Muscle of leg (tissue), 11 donors: ENCODE data around the gene UBE2V1. TPM values are rescaled to one million over a fixed set of nuclear protein-coding genes. Genes with fewer than 3 reads are reported as not detected.

Experiments
- DNase-seq: peaks from one replicate; pipeline ENCODE4 v3.0.0; 2013
- H3K27ac ChIP-seq: one replicate; pipeline ENCODE4 v1.5.1; 2013; ENCODE audit warnings: mild to moderate bottlenecking, low read length, control low read depth
- H3K27me3 ChIP-seq: one replicate; pipeline ENCODE4 v1.6.1; 2013; ENCODE audit warnings: low read length; ENCODE audit not compliant: control insufficient read depth, insufficient read depth
- H3K36me3 ChIP-seq: one replicate; pipeline ENCODE4 v1.6.1; 2013; ENCODE audit warnings: low read length; ENCODE audit not compliant: control insufficient read depth, insufficient read depth
- H3K4me1 ChIP-seq: one replicate; pipeline ENCODE4 v1.6.1; 2013; ENCODE audit warnings: low read length; ENCODE audit not compliant: control insufficient read depth, insufficient read depth
- H3K4me3 ChIP-seq: one replicate; pipeline ENCODE4 v1.5.1; 2013; ENCODE audit warnings: low read length, control low read depth
- H3K9me3 ChIP-seq: replicated peaks from 2 replicates; pipeline ENCODE4 v1.6.1; 2013; ENCODE audit warnings: low read depth, low read length; ENCODE audit not compliant: control insufficient read depth
- WGBS: methylation state at CpG from one replicate; pipeline ENCODE4 v1.1.5; 2013; ENCODE audit warnings: missing lambda C conversion rate; ENCODE audit not compliant: insufficient coverage; 5-methylcytosine and 5-hydroxymethylcytosine counted together
- polyA plus RNA-seq, 8 donors: library from polyadenylated mRNA; unstranded; fragments of 120-200 nt; gene quantifications; one replicate each; pipeline versions ENCODE4 v1.2.1 to v1.2.3, GENCODE V29; 2013; ENCODE audit warnings: inconsistent platforms in 1 of 8, low replicate concordance in 1 of 8; ENCODE audit not compliant: insufficient read length in 8 of 8, insufficient read depth in 1 of 8
- total RNA-seq: library from RNA; stranded (reverse); fragments of 120-200 nt; gene quantifications from one replicate; pipeline ENCODE4 v1.2.4, GENCODE V29; 2013

UBE2V1 gene
- total and polyA plus RNA-seq, 9 donors: 43.3 to 131 (median 113) TPM

DNA sequence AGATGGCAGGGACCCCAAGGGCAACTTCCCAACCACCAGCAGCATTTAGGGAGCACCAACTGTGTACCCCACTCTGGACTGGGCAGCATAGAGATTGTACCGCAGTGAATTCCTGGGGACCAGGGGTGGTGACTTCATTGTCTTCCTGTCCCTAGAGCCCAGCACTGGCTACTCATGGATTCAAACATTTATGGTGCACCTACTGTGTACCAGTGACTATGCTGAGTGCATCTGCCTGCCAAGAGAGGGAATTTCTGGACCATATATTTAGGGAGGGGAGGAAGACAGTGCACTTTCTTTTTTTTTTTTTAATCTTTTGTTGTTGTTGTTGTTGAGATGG, 55.3 kb downstream of the UBE2V1 start:
- peaks cover 42% of the 10 kb centered on the region for H3K4me1 ChIP-seq
- no peak overlapping the region for H3K4me3 ChIP-seq
- H3K27me3 ChIP-seq: no peaks in the 10 kb centered on the region
- no peaks in the 10 kb centered on the region for H3K36me3 ChIP-seq
- DNase-seq: no peak
- WGBS: 100% methylated on average over 1 of the region's 1 CpG
- no peaks in the 10 kb centered on the region for H3K9me3 ChIP-seq
- no peak overlapping the region for H3K27ac ChIP-seq

DNA sequence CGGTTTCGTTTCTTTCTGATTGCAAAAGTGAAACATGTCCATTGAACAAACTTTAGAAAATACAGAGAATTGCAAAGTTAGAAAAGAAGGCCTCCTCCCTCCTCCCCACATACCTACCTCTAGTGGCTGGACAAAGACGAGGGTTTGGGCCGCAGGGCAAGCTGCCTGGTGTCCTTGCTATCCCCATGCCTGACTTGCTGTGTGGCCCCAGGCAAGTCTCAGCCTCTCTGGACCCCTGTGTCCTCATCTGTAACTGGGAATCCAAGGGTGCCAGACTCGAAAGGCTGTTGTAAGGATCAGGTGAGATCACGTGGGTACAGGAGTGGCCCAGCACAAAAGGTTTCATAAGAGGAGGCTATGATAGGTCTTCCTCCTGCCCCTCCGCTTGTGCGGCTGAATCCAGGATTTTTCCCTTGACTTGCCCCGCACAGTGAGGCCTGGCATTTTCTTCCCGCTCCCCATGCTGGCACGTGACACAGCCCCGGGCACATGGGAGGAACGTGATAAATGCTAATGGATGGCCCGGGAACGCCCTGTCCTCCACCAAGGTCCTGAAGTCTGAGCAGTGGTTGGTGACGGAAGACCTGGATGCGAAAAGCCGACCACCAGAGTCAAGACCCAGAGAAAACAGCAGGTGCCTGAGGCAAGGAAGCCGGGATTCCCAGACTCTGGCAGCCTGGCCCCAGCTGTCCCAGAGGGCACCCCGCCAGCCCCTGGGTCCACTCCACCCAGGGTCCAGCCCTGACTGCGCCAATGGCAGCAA, 55.8 kb downstream of the UBE2V1 start:
- no peaks in the 10 kb centered on the region for H3K27me3 ChIP-seq
- no peaks in the 10 kb centered on the region for H3K9me3 ChIP-seq
- no peaks in the 10 kb centered on the region for H3K36me3 ChIP-seq
- H3K4me1 ChIP-seq: peaks cover 44% of the 10 kb centered on the region
- 84% methylated on average over 18 of the region's 21 CpGs for WGBS
- H3K4me3 ChIP-seq: no peak overlapping the region
- H3K27ac ChIP-seq: no peak overlapping the region
- DNase-seq: no peak

DNA sequence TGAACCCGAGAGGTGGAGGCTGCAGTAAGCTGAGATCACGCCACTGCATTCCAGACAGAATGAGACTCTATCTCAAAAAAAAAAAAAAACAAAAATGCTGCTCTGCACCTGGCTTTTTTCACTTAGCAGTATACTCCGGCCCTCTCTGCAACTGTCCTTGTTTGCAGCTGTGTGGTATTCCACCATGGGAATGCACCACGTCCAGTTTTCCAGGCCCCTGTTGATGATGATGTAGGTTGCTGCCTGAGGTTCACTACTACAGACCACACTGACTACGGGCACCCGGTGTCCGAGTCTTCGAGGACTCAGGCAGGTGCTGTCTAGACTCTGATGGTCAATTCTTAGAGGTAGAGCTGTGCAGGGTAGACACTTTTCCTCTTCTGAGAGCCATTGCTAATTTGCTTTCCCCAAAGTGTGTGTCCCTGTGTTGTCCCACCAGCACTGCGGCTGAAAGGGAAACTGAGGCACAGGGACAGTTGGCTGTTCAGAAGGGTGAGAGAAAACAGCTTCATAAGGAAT, 56.5 kb downstream of the UBE2V1 start:
- no peaks in the 10 kb centered on the region for H3K9me3 ChIP-seq
- WGBS: no CpG with 5 or more reads among the region's 9 CpGs
- H3K4me1 ChIP-seq: peaks cover 42% of the 10 kb centered on the region
- H3K27ac ChIP-seq: no peak overlapping the region
- no peak overlapping the region for H3K4me3 ChIP-seq
- no peaks in the 10 kb centered on the region for H3K27me3 ChIP-seq
- no peaks in the 10 kb centered on the region for H3K36me3 ChIP-seq
- DNase-seq: no peak

- Histone ChIP-seq H3K27ac (no peak overlapping the region), H3K36me3 (no peaks in the 10 kb centered on the region), H3K4me3 (no peak overlapping the region), H3K4me1 (peaks cover 37% of the 10 kb centered on the region), H3K9me3 (no peaks in the 10 kb centered on the region), H3K27me3 (no peaks in the 10 kb centered on the region)
- WGBS: 60% methylated on average over 3 of the region's 14 CpGs
- DNase-seq: no peak
Measured at GRCh38 chr20:50055524-50056083, 57.3 kb downstream of the UBE2V1 start.

DNA sequence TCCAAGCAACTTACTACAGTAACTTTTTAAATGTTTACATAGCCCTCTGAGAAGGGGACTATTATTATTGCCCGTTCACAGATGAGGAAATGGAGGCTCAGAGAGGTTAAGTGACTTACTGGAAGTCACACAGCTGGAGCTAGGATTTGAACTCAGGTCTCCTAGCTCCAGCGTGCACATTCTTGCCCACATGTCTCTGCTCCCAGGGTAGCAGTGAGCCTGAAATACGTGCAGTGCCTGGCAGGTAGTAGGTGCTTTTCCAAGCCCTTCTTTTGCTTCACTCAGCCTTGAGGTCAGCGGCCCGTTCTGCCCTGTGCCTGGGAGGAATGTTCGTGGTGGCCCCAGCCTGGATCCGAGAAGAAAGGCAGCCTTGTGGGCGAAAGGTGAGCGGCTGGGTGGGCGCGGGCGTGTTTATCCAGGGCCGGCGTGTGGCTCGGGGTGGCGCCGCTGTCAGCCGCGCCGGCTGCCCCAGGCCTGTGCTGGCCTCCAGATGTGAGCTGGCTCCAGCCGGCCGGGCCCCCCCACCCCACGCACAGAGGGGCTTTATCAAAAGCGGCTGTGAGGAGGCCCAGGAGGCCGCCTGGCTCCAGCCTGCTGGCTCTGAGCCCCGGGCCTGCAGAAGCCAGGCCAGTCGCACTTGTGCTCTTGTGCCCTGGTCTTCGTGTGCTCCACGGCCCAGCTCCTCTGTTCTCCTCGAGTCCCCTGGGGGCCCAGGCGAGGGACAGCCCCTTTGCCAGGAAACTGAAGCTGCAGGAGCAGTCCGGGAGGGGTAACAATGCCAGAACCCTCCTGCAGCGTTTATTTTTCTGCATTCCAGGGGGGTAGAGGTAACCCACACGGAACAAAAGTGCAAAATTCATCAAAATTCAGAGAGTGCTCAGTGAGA, 58.1 kb downstream of the UBE2V1 start:
- H3K4me3 ChIP-seq: no peak overlapping the region
- peaks cover 38% of the 10 kb centered on the region for H3K4me1 ChIP-seq
- H3K27ac ChIP-seq: no peak overlapping the region
- H3K9me3 ChIP-seq: no peaks in the 10 kb centered on the region
- DNase-seq: peak; percentile 71
- H3K27me3 ChIP-seq: no peaks in the 10 kb centered on the region
- H3K36me3 ChIP-seq: no peaks in the 10 kb centered on the region
- 14% methylated on average over 33 of the region's 34 CpGs for WGBS

DNA sequence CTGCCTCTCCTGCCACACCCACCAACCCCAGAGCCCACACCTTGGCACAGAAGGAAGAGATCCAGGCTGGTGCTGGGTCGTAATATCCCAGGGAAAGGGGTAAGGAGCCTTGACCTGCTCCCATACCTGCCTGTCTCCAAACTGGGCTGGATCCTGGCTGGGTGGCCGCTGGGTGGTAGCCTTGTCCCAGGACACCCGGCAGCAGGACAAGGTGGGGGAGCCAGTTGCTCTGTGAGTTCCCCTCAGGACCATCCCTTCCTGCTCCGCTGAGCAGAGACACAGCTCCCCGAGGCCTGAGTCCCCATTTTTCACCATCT, 58.8 kb downstream of the UBE2V1 start:
- Histone ChIP-seq H3K9me3 (no peaks in the 10 kb centered on the region), H3K27me3 (no peaks in the 10 kb centered on the region), H3K27ac (no peak overlapping the region), H3K4me1 (peaks cover 43% of the 10 kb centered on the region), H3K4me3 (no peak overlapping the region), H3K36me3 (no peaks in the 10 kb centered on the region)
- DNase-seq: no peak
- 56% methylated on average over 4 of the region's 5 CpGs for WGBS

DNA sequence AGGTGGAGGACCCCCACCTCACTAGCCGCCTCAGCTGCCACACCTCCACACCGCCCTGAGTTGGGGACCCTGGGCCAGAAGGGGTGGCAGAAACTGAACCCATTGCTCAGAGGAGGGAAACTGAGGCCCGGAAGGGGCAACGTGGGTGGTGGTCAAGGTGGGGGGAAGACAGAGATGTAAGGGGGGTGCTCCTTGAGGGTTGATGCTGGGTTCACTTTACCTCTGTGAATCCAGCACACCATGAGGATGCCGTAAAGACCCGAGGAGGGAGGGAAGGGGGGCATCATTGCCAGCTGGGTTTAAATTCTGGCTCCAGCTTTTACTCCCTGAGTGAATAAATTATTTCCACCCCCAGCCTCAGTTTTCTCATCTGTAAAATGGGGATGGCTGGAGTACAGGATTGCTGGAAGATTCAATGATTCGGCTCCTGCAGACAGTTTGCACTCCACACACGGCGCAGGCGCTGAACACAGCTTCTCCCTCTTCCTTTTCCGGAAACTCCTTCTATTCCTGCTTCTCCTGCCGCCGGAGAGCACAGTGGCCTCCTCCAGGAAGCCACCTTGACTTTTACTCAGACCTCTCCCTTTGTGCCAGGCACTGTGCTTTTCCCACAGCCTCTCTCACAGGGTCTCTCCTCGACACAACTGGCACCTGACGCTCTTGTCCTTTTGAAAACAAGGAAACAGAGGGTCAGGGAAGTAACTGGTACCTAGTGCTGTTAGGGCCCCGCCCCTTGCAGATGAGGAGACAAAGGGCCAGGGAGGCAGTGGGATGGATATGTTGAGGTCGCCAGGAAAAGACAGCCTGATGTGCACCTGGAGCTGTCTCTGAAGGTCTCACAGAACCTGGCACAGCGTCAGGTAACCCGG, 59.4 kb downstream of the UBE2V1 start:
- Histone ChIP-seq H3K27me3 (no peaks in the 10 kb centered on the region), H3K4me3 (no peak overlapping the region), H3K27ac (no peak overlapping the region), H3K36me3 (no peaks in the 10 kb centered on the region), H3K9me3 (no peaks in the 10 kb centered on the region), H3K4me1 (peaks cover 49% of the 10 kb centered on the region)
- no peak for DNase-seq
- 69% methylated on average over 11 of the region's 19 CpGs for WGBS

- no peak overlapping the region for H3K27ac ChIP-seq
- DNase-seq: peak; percentile 79
- H3K4me3 ChIP-seq: no peak overlapping the region
- H3K9me3 ChIP-seq: no peaks in the 10 kb centered on the region
- 3% methylated on average over 6 of the region's 20 CpGs for WGBS
- peaks cover 57% of the 10 kb centered on the region for H3K4me1 ChIP-seq
- H3K36me3 ChIP-seq: no peaks in the 10 kb centered on the region
- H3K27me3 ChIP-seq: no peaks in the 10 kb centered on the region
Measured at GRCh38 chr20:50052550-50053361, 60.2 kb downstream of the UBE2V1 start.

DNA sequence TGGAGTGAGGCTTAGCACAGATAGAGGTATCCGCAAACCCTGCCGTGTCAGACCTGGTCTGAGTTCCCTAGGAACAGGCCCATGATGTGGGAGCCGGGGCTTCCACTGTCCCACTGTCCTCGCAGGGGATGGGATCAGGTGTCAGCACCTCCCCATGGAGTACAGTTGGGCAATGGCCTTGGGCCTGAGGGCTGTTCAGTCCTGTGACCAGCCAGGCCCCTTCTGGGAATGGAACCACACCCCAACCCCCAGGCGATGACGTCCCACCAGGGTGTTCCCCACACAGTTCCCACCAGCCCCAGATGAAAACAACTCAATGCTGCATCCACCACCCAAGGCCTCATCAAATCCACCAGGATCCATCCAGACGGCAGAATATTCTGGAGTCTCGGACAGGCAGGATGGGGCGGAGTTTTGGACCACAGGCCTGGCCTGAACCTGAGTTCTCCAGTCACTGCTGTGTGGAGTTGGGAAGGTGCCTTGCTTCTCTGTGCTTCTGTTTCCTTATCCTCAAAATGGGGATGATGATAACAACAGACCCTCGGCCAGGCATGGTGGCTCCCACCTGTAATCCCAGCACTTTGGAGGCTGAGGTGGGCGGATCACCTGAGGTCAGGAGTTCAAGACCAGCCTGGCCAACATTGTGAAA, 62.2 kb downstream of the UBE2V1 start:
- peaks cover 63% of the 10 kb centered on the region for H3K4me1 ChIP-seq
- DNase-seq: no peak
- 75% methylated on average over 7 of the region's 11 CpGs for WGBS

More for the DNA sequence above, 62.2 kb downstream of the UBE2V1 start:
- H3K36me3 ChIP-seq: no peaks in the 10 kb centered on the region
- no peaks in the 10 kb centered on the region for H3K27me3 ChIP-seq
- no peak overlapping the region for H3K27ac ChIP-seq
- H3K4me3 ChIP-seq: no peak overlapping the region
- H3K9me3 ChIP-seq: no peaks in the 10 kb centered on the region
